H1 (cell line): ENCODE data around the gene GTPBP10. TPM values are rescaled to one million over a fixed set of nuclear protein-coding genes. Genes with fewer than 3 reads are reported as not detected.

ENCODE experiments used
- CTCF ChIA-PET: fragments of 300-600 bp; sonication (Branson Sonifier 250); formaldehyde crosslinking; loops from one replicate; lab custom pipeline; 2021; ENCODE audit not compliant: partially characterized antibody; lab: Charles Lee
- POLR2A ChIA-PET: fragments of 300-600 bp; sonication (Branson Sonifier 250); formaldehyde crosslinking; loops from one replicate; lab custom pipeline; 2021; ENCODE audit warnings: inconsistent platforms; ENCODE audit not compliant: partially characterized antibody; lab: Charles Lee
- DNase-seq, 2 experiments: peaks; one replicate each; pipeline versions ENCODE4 v3.0.0 to v3.0.0-alpha.2; 2010 to 2022; ENCODE audit warnings: low spot score in 2 of 2, low read depth in 1 of 2, mixed read lengths in 1 of 2
- FAIRE-seq: peaks from 2 replicates; lab custom pipeline; 2011; peaks lifted over from hg19 to GRCh38; lab: Jason Lieb, UNC
- H2AFZ ChIP-seq: 2 replicates; pipeline ENCODE4 v1.8.1; 2012; ENCODE audit warnings: low read length, inconsistent platforms
- H2AK5ac ChIP-seq: 2 replicates; pipeline ENCODE4 v1.6.1; 2013; ENCODE audit warnings: low read depth, low read length
- H2BK120ac ChIP-seq: replicated peaks from 2 replicates; pipeline ENCODE3; 2013; ENCODE audit warnings: low read depth, low read length, inconsistent platforms
- H2BK12ac ChIP-seq: 2 replicates; pipeline ENCODE4 v1.6.1; 2013; ENCODE audit warnings: low read depth, low read length
- H2BK15ac ChIP-seq: 2 replicates; pipeline ENCODE4 v1.6.1; 2013; ENCODE audit warnings: low read length
- H2BK20ac ChIP-seq: 2 replicates; pipeline ENCODE4 v1.6.1; 2013; ENCODE audit warnings: low read length
- H2BK5ac ChIP-seq: 2 replicates; pipeline ENCODE4 v1.6.1; 2013; ENCODE audit warnings: low read depth, low read length
- H3K14ac ChIP-seq: 2 replicates; pipeline ENCODE4 v1.6.1; 2013; ENCODE audit warnings: inconsistent platforms; ENCODE audit not compliant: insufficient read length
- H3K18ac ChIP-seq: 2 replicates; pipeline ENCODE4 v1.6.1; 2013; ENCODE audit warnings: low read length; ENCODE audit errors: extremely low read depth
- H3K23ac ChIP-seq: 2 replicates; pipeline ENCODE4 v1.6.1; 2013; ENCODE audit warnings: inconsistent platforms; ENCODE audit not compliant: insufficient read length
- H3K23me2 ChIP-seq: 2 replicates; pipeline ENCODE4 v1.6.1; 2013; ENCODE audit warnings: low read depth, low read length
- H3K27ac ChIP-seq: 2 replicates; pipeline ENCODE4 v1.6.1; 2011; ENCODE audit warnings: low read depth, low read length, inconsistent platforms
- H3K27me3 ChIP-seq, 4 experiments: replicated peaks in 1 of 4; 1 replicate in 1 of 4; 2 replicates in 3 of 4; pipeline versions ENCODE4 v1.6.1 to v1.8.1; 2011 to 2013; ENCODE audit warnings: low read length in 3 of 4, mild to moderate bottlenecking in 3 of 4, inconsistent platforms in 2 of 4, mixed read lengths in 2 of 4, moderate library complexity in 1 of 4; ENCODE audit not compliant: control insufficient read depth in 3 of 4, insufficient read depth in 3 of 4; ENCODE audit errors: extremely low read depth in 1 of 4
- H3K36me3 ChIP-seq, 4 experiments: 2 replicates each; pipeline versions ENCODE4 v1.6.1 to v1.8.1; 2011 to 2013; ENCODE audit warnings: mild to moderate bottlenecking in 4 of 4, low read length in 3 of 4, moderate library complexity in 2 of 4, control low read depth in 1 of 4, inconsistent platforms in 1 of 4; ENCODE audit not compliant: insufficient read depth in 4 of 4, control insufficient read depth in 2 of 4
- H3K4ac ChIP-seq: replicated peaks from 2 replicates; pipeline ENCODE3; 2013; ENCODE audit warnings: low read length, low read depth, mixed read lengths, inconsistent platforms; ENCODE audit not compliant: insufficient read length
- H3K4me1 ChIP-seq, 4 experiments: replicated peaks in 1 of 4; 1 replicate in 1 of 4; 2 replicates in 3 of 4; pipeline versions ENCODE4 v1.6.1 to v1.8.1; 2011 to 2013; ENCODE audit warnings: low read length in 3 of 4, inconsistent platforms in 2 of 4, mixed read lengths in 1 of 4; ENCODE audit not compliant: insufficient read depth in 4 of 4, control insufficient read depth in 3 of 4
- H3K4me2 ChIP-seq, 2 experiments: 2 replicates each; pipeline versions ENCODE4 v1.6.1 to v1.8.1; 2011 to 2013; ENCODE audit warnings: low read depth in 2 of 2, low read length in 2 of 2, control low read depth in 1 of 2, inconsistent platforms in 1 of 2, mild to moderate bottlenecking in 1 of 2; ENCODE audit not compliant: insufficient read depth in 1 of 2
- H3K4me3 ChIP-seq, 4 experiments: fragments of 200-600, 300-600 bp in 1 of 4; sonication (generic), shearing (Covaris generic), sonication (Bioruptor Twin) in 1 of 4; 2 replicates each; pipeline versions ENCODE4 v1.5.1 to v1.8.1; 2011 to 2016; ENCODE audit warnings: low read length in 4 of 4, low read depth in 3 of 4, control low read depth in 2 of 4, inconsistent platforms in 2 of 4, mild to moderate bottlenecking in 2 of 4, mixed read lengths in 1 of 4, moderate library complexity in 1 of 4; ENCODE audit not compliant: insufficient read depth in 2 of 4; ENCODE audit errors: extremely low read depth in 1 of 4
- H3K56ac ChIP-seq: replicated peaks from 2 replicates; pipeline ENCODE3; 2013; ENCODE audit warnings: low read depth, mild to moderate bottlenecking, mixed read lengths, low read length, inconsistent platforms; ENCODE audit not compliant: insufficient read length
- H3K79me1 ChIP-seq: 2 replicates; pipeline ENCODE4 v1.6.1; 2013; ENCODE audit warnings: low read depth, low read length, control low read depth
- H3K79me2 ChIP-seq, 2 experiments: 2 replicates each; pipeline versions ENCODE4 v1.6.1 to v1.8.1; 2012 to 2013; ENCODE audit warnings: low read length in 2 of 2, mild to moderate bottlenecking in 2 of 2, inconsistent platforms in 1 of 2; ENCODE audit not compliant: insufficient read depth in 2 of 2, control insufficient read depth in 1 of 2
- H3K9ac ChIP-seq, 4 experiments: replicated peaks in 1 of 4; 1 replicate in 1 of 4; 2 replicates in 3 of 4; pipeline versions ENCODE4 v1.6.1 to v1.8.1; 2011 to 2013; ENCODE audit warnings: low read depth in 3 of 4, low read length in 3 of 4, control low read depth in 2 of 4, mild to moderate bottlenecking in 2 of 4, moderate library complexity in 2 of 4, inconsistent platforms in 1 of 4; ENCODE audit errors: extremely low read depth in 1 of 4
- H3K9me3 ChIP-seq, 2 experiments: 2 replicates each; pipeline versions ENCODE4 v1.6.1 to v1.8.1; 2012 to 2013; ENCODE audit warnings: mild to moderate bottlenecking in 2 of 2, moderate library complexity in 2 of 2, control low read depth in 1 of 2, inconsistent platforms in 1 of 2, low read depth in 1 of 2, low read length in 1 of 2, mixed read lengths in 1 of 2; ENCODE audit not compliant: insufficient read depth in 2 of 2
- H4K20me1 ChIP-seq, 2 experiments: replicated peaks in 1 of 2; 2 replicates each; pipeline versions ENCODE3 to v1.8.1; 2011 to 2013; ENCODE audit warnings: inconsistent platforms in 2 of 2, low read length in 2 of 2, mild to moderate bottlenecking in 1 of 2; ENCODE audit not compliant: insufficient read depth in 2 of 2, control insufficient read depth in 1 of 2
- H4K5ac ChIP-seq: 2 replicates; pipeline ENCODE4 v1.6.1; 2013; ENCODE audit warnings: low read length, low read depth, mixed read lengths, inconsistent platforms; ENCODE audit not compliant: insufficient read length
- H4K8ac ChIP-seq: 2 replicates; pipeline ENCODE4 v1.8.0; 2013; ENCODE audit warnings: mild to moderate bottlenecking, moderate library complexity, low read length, inconsistent platforms; ENCODE audit not compliant: insufficient read depth; ENCODE audit errors: extremely low read depth
- H4K91ac ChIP-seq: replicated peaks from 2 replicates; pipeline ENCODE3; 2013; ENCODE audit warnings: low read length, mixed read lengths, inconsistent platforms; ENCODE audit not compliant: insufficient read length
- BACH1 ChIP-seq: IDR thresholded peaks from 2 replicates; pipeline ENCODE4 v1.6.1; 2012; ENCODE audit warnings: low read length, improper control_type of control experiment
- EP300 ChIP-seq, 2 experiments: IDR thresholded peaks; 1 replicate in 1 of 2; 2 replicates in 1 of 2; pipeline ENCODE4 v1.6.1; 2011 to 2012; ENCODE audit warnings: low read depth in 2 of 2, low read length in 2 of 2, mild to moderate bottlenecking in 2 of 2, borderline replicate concordance in 1 of 2, inconsistent platforms in 1 of 2, moderate library complexity in 1 of 2
- GTF2F1 ChIP-seq: IDR thresholded peaks from 2 replicates; pipeline ENCODE4 v1.6.1; 2012; ENCODE audit warnings: low read depth, low read length, improper control_type of control experiment, borderline replicate concordance
- HDAC2 ChIP-seq, 2 experiments: fragments of 300-600 bp in 1 of 2; sonication (generic) in 1 of 2; IDR thresholded peaks; 2 replicates each; pipeline ENCODE4 v1.6.1; 2011 to 2012; ENCODE audit warnings: low read depth in 2 of 2, low read length in 2 of 2, mild to moderate bottlenecking in 2 of 2, moderate library complexity in 2 of 2, borderline replicate concordance in 1 of 2, inconsistent platforms in 1 of 2
- JUND ChIP-seq: IDR thresholded peaks from 2 replicates; pipeline ENCODE4 v1.6.1; 2011; ENCODE audit warnings: mild to moderate bottlenecking, improper control_type of control experiment, low read length
- NANOG ChIP-seq: IDR thresholded peaks from 2 replicates; pipeline ENCODE4 v1.6.1; 2011; ENCODE audit warnings: low read length, low read depth, mild to moderate bottlenecking, inconsistent platforms; ENCODE audit not compliant: insufficient read depth, poor library complexity, severe bottlenecking
- RFX5 ChIP-seq: IDR thresholded peaks from 2 replicates; pipeline ENCODE4 v1.6.1; 2011; ENCODE audit warnings: low read depth, low read length, improper control_type of control experiment, borderline replicate concordance
- SUZ12 ChIP-seq: fragments of 200-600 bp; sonication (generic); IDR thresholded peaks from 2 replicates; pipeline ENCODE4 v1.6.1; 2012; ENCODE audit warnings: mild to moderate bottlenecking, inconsistent platforms, low read length, moderate library complexity, mixed read lengths
- YY1 ChIP-seq: IDR thresholded peaks from 2 replicates; pipeline ENCODE4 v1.6.1; 2011; ENCODE audit warnings: low read depth, mild to moderate bottlenecking, low read length
- WGBS, 2 experiments: shearing (Covaris generic) in 1 of 2; methylation state at CpG; one replicate each; pipeline versions ENCODE4 v1.1.6 to v1.1.7; 2013 to 2015; ENCODE audit warnings: low lambda C conversion rate in 2 of 2, mixed read lengths in 2 of 2, inconsistent platforms in 1 of 2, low coverage in 1 of 2, missing lambda C conversion rate in 1 of 2; ENCODE audit not compliant: insufficient replicate concordance in 2 of 2, insufficient coverage in 1 of 2, insufficient read length in 1 of 2; ENCODE audit errors: extremely low coverage in 1 of 2, missing lambda C conversion rate in 1 of 2; 5-methylcytosine and 5-hydroxymethylcytosine counted together
- polyA plus RNA-seq, 7 experiments: library from polyadenylated mRNA; depleted of rRNA in 3 of 7; stranded (reverse) in 5 of 7; unstranded in 2 of 7; fragments of >200 nt in 5 of 7; fragments of 200-250 nt in 2 of 7; gene quantifications; 1 replicate in 5 of 7; 2 replicates in 1 of 7; 4 replicates in 1 of 7; pipeline versions ENCODE4 v1.2.1 to v1.2.3, GENCODE V29; 2011 to 2013; ENCODE audit warnings: missing spikeins in 2 of 7, mixed read lengths in 2 of 7
- total RNA-seq: library from RNA; stranded (reverse); fragmentation: NEBNext Ultra II Directional; extraction: Animal tissue kit (Norgen Biotek cat#: 25700); gene quantifications from 2 replicates; pipeline ENCODE4 v1.2.1, GENCODE V29; 2021
- TF ChIP-seq, protein P1 (sequence below): IDR thresholded peaks from 2 replicates; pipeline ENCODE4 v1.6.1; 2012; ENCODE audit warnings: inconsistent platforms
- TF ChIP-seq, protein P2 (sequence below): IDR thresholded peaks from 2 replicates; pipeline ENCODE4 v1.6.1; 2012; ENCODE audit warnings: low read length, inconsistent platforms

The GTPBP10 gene
- total and polyA plus RNA-seq, 2 of the 8 experiments (the other 6 are each of a cell fraction or from before 2014, with no cell fraction given) = 4.4 to 21.2 TPM

DNA sequence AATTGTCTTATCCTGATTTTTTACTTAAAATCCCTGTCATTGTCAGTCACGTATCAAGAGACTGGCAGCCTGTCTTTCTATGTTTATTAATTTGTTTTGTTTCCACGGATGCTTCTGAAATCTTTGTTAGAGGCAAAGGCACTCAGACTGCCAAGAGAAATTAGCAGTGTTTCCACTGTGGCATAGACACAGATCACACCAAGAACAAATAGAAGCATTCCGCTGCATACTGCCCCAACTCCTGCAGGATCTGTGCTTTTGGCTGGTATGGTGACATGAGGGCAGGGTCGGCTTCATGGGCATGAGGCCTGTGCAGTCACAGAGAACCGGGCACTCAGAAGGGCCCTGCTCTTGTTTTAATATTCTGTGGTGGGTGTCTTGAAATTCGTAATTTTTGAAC lies 75.1 kb downstream of the GTPBP10 start:
- H2BK120ac ChIP-seq = no peak overlapping the region
- H3K36me3 ChIP-seq = no peaks in the 10 kb centered on the region
- H2BK15ac ChIP-seq = no peak overlapping the region
- H3K9ac ChIP-seq = no peak overlapping the region
- H3K27me3 ChIP-seq = no peaks in the 10 kb centered on the region
- peaks cover 0 to 6% of the 10 kb centered on the region in 2 experiments; a peak in 1 of 4 replicates for H3K9me3 ChIP-seq
- H4K20me1 ChIP-seq = no peaks in the 10 kb centered on the region
- no peaks in the 10 kb centered on the region for H3K79me2 ChIP-seq
- H3K4me3 ChIP-seq = no peak overlapping the region
- no peaks in the 10 kb centered on the region for H3K79me1 ChIP-seq
- no peak overlapping the region for H3K14ac ChIP-seq
- H4K8ac ChIP-seq = no peak overlapping the region
- no peak overlapping the region for H2AFZ ChIP-seq
- H3K4ac ChIP-seq = no peak overlapping the region
- H2BK12ac ChIP-seq = no peak overlapping the region
- no peak overlapping the region for H3K4me2 ChIP-seq
- H3K23ac ChIP-seq = no peak overlapping the region
- H3K18ac ChIP-seq = no peak overlapping the region
- no peaks in the 10 kb centered on the region for H3K4me1 ChIP-seq
- FAIRE-seq = no peak
- ChIA-PET POLR2A (interaction anchor here (0.7 kb wide), 1 partner anchor 76 kb away, joined by 3 read pairs; no protein-coding TSS in a partner anchor), CTCF (interaction anchor here (1.1 to 1.3 kb wide), 2 partner anchors 9 to 269 kb away, joined by 3 to 4 read pairs; no protein-coding TSS in a partner anchor)
- H3K27ac ChIP-seq = no peak overlapping the region
- WGBS, 2 experiments = 88% methylated on average over 6 of the region's 6 CpGs; no CpG with 5 or more reads in 1 of the 2 experiments
- no peak overlapping the region for H4K5ac ChIP-seq
- no peak overlapping the region for H2AK5ac ChIP-seq
- H2BK20ac ChIP-seq = no peak overlapping the region
- H2BK5ac ChIP-seq = no peak overlapping the region
- H3K56ac ChIP-seq = no peak overlapping the region
- H3K23me2 ChIP-seq = no peaks in the 10 kb centered on the region
- DNase-seq = no peak
- H4K91ac ChIP-seq = no peak overlapping the region
- TF ChIP-seq, protein P1, sequence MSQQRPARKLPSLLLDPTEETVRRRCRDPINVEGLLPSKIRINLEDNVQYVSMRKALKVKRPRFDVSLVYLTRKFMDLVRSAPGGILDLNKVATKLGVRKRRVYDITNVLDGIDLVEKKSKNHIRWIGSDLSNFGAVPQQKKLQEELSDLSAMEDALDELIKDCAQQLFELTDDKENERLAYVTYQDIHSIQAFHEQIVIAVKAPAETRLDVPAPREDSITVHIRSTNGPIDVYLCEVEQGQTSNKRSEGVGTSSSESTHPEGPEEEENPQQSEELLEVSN = no peak
- TF ChIP-seq, protein P2, sequence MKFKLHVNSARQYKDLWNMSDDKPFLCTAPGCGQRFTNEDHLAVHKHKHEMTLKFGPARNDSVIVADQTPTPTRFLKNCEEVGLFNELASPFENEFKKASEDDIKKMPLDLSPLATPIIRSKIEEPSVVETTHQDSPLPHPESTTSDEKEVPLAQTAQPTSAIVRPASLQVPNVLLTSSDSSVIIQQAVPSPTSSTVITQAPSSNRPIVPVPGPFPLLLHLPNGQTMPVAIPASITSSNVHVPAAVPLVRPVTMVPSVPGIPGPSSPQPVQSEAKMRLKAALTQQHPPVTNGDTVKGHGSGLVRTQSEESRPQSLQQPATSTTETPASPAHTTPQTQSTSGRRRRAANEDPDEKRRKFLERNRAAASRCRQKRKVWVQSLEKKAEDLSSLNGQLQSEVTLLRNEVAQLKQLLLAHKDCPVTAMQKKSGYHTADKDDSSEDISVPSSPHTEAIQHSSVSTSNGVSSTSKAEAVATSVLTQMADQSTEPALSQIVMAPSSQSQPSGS = no peak
- TF ChIP-seq HDAC2 (IDR thresholded peaks at IDR 0.05; ENCODE audit: borderline replicate concordance in 1 of 2, low read depth in 2 of 2, low read length in 2 of 2) (no peak), GTF2F1 (no peak), BACH1 (no peak), NANOG (no peak), JUND (no peak), SUZ12 (no peak), RFX5 (no peak), YY1 (no peak), EP300 (IDR thresholded peaks at IDR 0.05; ENCODE audit: borderline replicate concordance in 1 of 2, low read depth in 2 of 2, low read length in 2 of 2) (no peak)
